Kidney (tissue), 14 donors: ENCODE measurements around the gene UNG. TPM values are rescaled to one million over a fixed set of nuclear protein-coding genes. Genes with fewer than 3 reads are reported as not detected.

Experiments used
- DNase-seq, 5 donors: peaks; one replicate each; pipeline ENCODE4 v3.0.0-alpha.2; 2013 to 2020
- FAIRE-seq: peaks from 2 replicates; lab custom pipeline; 2012; peaks lifted over from hg19 to GRCh38; lab: Jason Lieb, UNC
- H3K27ac ChIP-seq, 2 donors: one replicate each; pipeline ENCODE4 v1.7.0; 2013; ENCODE audit warnings: low read depth in 2 of 2, low read length in 2 of 2, inconsistent platforms in 1 of 2
- H3K27me3 ChIP-seq: one replicate; pipeline ENCODE4 v1.7.1; 2013; ENCODE audit warnings: low read length, inconsistent platforms; ENCODE audit not compliant: control insufficient read depth, insufficient read depth
- H3K36me3 ChIP-seq, 3 donors: one replicate each; pipeline versions ENCODE4 v1.7.0 to v1.7.1; 2013; ENCODE audit warnings: low read length in 3 of 3, control low read depth in 1 of 3, inconsistent platforms in 1 of 3; ENCODE audit not compliant: insufficient read depth in 3 of 3, control insufficient read depth in 2 of 3
- H3K4me1 ChIP-seq, 3 donors: one replicate each; pipeline versions ENCODE4 v1.7.0 to v1.7.1; 2013; ENCODE audit warnings: low read length in 3 of 3, inconsistent platforms in 1 of 3, low read depth in 1 of 3; ENCODE audit not compliant: control insufficient read depth in 2 of 3, insufficient read depth in 2 of 3
- H3K4me3 ChIP-seq, 3 donors: one replicate each; pipeline versions ENCODE4 v1.7.0 to v1.8.1; 2013; ENCODE audit warnings: low read length in 3 of 3, control low read depth in 1 of 3, inconsistent platforms in 1 of 3
- H3K9ac ChIP-seq, 3 donors: one replicate each; pipeline versions ENCODE4 v1.7.0 to v1.7.1; 2013; ENCODE audit warnings: low read length in 3 of 3, control low read depth in 1 of 3, inconsistent platforms in 1 of 3
- H3K9me3 ChIP-seq, 3 donors: one replicate each; pipeline versions ENCODE4 v1.7.0 to v1.7.1; 2013; ENCODE audit warnings: low read length in 3 of 3, control low read depth in 1 of 3, inconsistent platforms in 1 of 3; ENCODE audit not compliant: control insufficient read depth in 2 of 3, insufficient read depth in 1 of 3
- CTCF ChIP-seq: IDR thresholded peaks from 3 replicates; pipeline ENCODE4 v1.5.1; 2012; ENCODE audit warnings: mild to moderate bottlenecking, moderate library complexity, borderline replicate concordance; ENCODE audit not compliant: insufficient read depth; ENCODE audit errors: extremely low read depth
- intact Hi-C: fragments of 100-400 bp; cut with DNase I; formaldehyde crosslinking; loops from one replicate; pipeline ENCODE4 v1.11.1; 2022
- polyA plus RNA-seq: library from polyadenylated mRNA; stranded (reverse); fragments of 350-450 nt; fragmentation: Illumina TruSeq; extraction: RNeasy Lipid Tissue Mini Kit (QIAGEN cat#74804); gene quantifications from one replicate; pipeline ENCODE4 v1.2.3, GENCODE V29; 2014; ENCODE audit warnings: low read depth, low replicate concordance; ENCODE audit not compliant: insufficient read depth
- total RNA-seq: library from RNA; stranded (reverse); fragmentation: NEBNext Ultra II Directional; extraction: Animal tissue kit (Norgen Biotek cat#: 25700); gene quantifications from one replicate; pipeline ENCODE4 v1.2.1, GENCODE V29; 2021
- donor health status: control.
- donor health status: control.
- donor health status: control.
- donor health status: control.
- donor health status: control.
- donor health status: DM: yes; HTN: yes; CAD: no.
- donor health status: Normal renal cell carcinoma (clear cell type).

UNG gene
- total and polyA plus RNA-seq, 2 donors from 2014 or later = 24.9 to 30.3 TPM

- intact Hi-C loops = no loop called here
- peaks cover 0 to 12% (median 6%) of the 10 kb centered on the region in 3 donors for H3K36me3 ChIP-seq
- H3K27me3 ChIP-seq = no peaks in the 10 kb centered on the region
- no peak overlapping the region for H3K27ac ChIP-seq
- no peak for TF ChIP-seq CTCF
- no peak for FAIRE-seq
- no peaks in the 10 kb centered on the region for H3K9me3 ChIP-seq
- DNase-seq = no peak
- no peak overlapping the region for H3K9ac ChIP-seq
- peaks cover 0 to 3% (median 0%) of the 10 kb centered on the region in 3 donors for H3K4me1 ChIP-seq
- H3K4me3 ChIP-seq = no peak overlapping the region
Measured at GRCh38 chr12:109054520-109054919, 42.9 kb upstream of the UNG start.

GRCh38 chr12:109056891-109057290 is 40.5 kb upstream of the UNG start:
- Histone ChIP-seq H3K9me3 (no peaks in the 10 kb centered on the region), H3K36me3 (peaks cover 2 to 22% (median 6%) of the 10 kb centered on the region in 3 donors), H3K4me1 (peaks cover 0 to 2% (median 0%) of the 10 kb centered on the region in 3 donors), H3K27ac (no peak overlapping the region), H3K9ac (no peak overlapping the region), H3K4me3 (no peak overlapping the region), H3K27me3 (no peaks in the 10 kb centered on the region)
- no peak for FAIRE-seq
- no peak for TF ChIP-seq CTCF
- intact Hi-C loops = no loop called here
- no peak for DNase-seq

GRCh38 chr12:109057376-109057775 is 40.0 kb upstream of the UNG start:
- no peak for DNase-seq
- intact Hi-C loops = no loop called here

More at GRCh38 chr12:109057376-109057775, 40.0 kb upstream of the UNG start:
- Histone ChIP-seq H3K4me1 (no peaks in the 10 kb centered on the region), H3K9ac (no peak overlapping the region), H3K27ac (no peak overlapping the region), H3K9me3 (no peaks in the 10 kb centered on the region), H3K36me3 (peaks cover 2 to 22% (median 6%) of the 10 kb centered on the region in 3 donors), H3K27me3 (no peaks in the 10 kb centered on the region), H3K4me3 (no peak overlapping the region)
- no peak for TF ChIP-seq CTCF
- no peak for FAIRE-seq
